A549 (cell line): ENCODE measurements around the gene RGS10. TPM values are rescaled to one million over a fixed set of nuclear protein-coding genes. Genes with fewer than 3 reads are reported as not detected.

ENCODE experiments used
- ATAC-seq, 2 experiments: fragments of 200-7000 bp in 1 of 2; fragments of >200 bp in 1 of 2; cut with Nextera tagmentation in 1 of 2; cut with Tn5 transposase in 1 of 2; 3 replicates each; pipeline versions ENCODE4 v1.8.0 to v1.9.1; 2018 to 2020; ENCODE audit warnings: mild to moderate bottlenecking in 1 of 2, moderate library complexity in 1 of 2
- CTCF ChIA-PET: fragments of 300-600 bp; sonication (Branson Sonifier 250); formaldehyde crosslinking; extraction: SDS; loops from one replicate; lab custom pipeline; 2021; ENCODE audit warnings: antibody characterized with exemption, inconsistent platforms; lab: Yijun Ruan, JAX
- POLR2A ChIA-PET: fragments of 350-600 bp; formaldehyde crosslinking; extraction: SDS; loops from one replicate; lab custom pipeline; 2021; ENCODE audit warnings: antibody characterized with exemption, inconsistent platforms; lab: Yijun Ruan, JAX
- DNase-seq, 2 experiments: peaks; one replicate each; pipeline versions ENCODE4 v3.0.0 to v3.0.0-alpha.2; 2011 to 2016; ENCODE audit warnings: low read depth in 1 of 2, low spot score in 1 of 2
- FAIRE-seq: peaks from 2 replicates; lab custom pipeline; 2011; peaks lifted over from hg19 to GRCh38; lab: Jason Lieb, UNC
- H3K27ac ChIP-seq, 2 experiments: fragments of >200 bp; sonication (Bioruptor Twin); formaldehyde crosslinking; 3 replicates each; pipeline ENCODE4 v1.5.1; 2016 to 2017
- H3K4me1 ChIP-seq: fragments of >200 bp; sonication (Bioruptor Twin); formaldehyde crosslinking; 3 replicates; pipeline ENCODE4 v1.6.1; 2016
- H3K4me2 ChIP-seq: fragments of >200 bp; sonication (Bioruptor Twin); formaldehyde crosslinking; 3 replicates; pipeline ENCODE4 v1.6.1; 2016
- H3K4me3 ChIP-seq: fragments of >200 bp; sonication (Bioruptor Twin); formaldehyde crosslinking; 3 replicates; pipeline ENCODE4 v1.5.1; 2016
- H3K9me3 ChIP-seq: fragments of >200 bp; sonication (Bioruptor Twin); formaldehyde crosslinking; 3 replicates; pipeline ENCODE4 v1.6.1; 2016
- BHLHE40 ChIP-seq: IDR thresholded peaks from 2 replicates; pipeline ENCODE4 v1.6.1; 2012; ENCODE audit warnings: low read depth, low read length, inconsistent platforms
- EHF ChIP-seq: fragments of 250-450 bp; sonication (Bioruptor Pico); IDR thresholded peaks from 2 replicates; pipeline ENCODE4 v1.5.0; 2020; ENCODE audit warnings: mild to moderate bottlenecking
- EHMT2 ChIP-seq: fragments of 200-600 bp; sonication (generic); IDR thresholded peaks from 2 replicates; pipeline ENCODE4 v1.6.1; 2016; ENCODE audit warnings: antibody characterized with exemption, low read depth, mild to moderate bottlenecking, moderate library complexity
- FOSB ChIP-seq: fragments of 250-450 bp; sonication (Bioruptor Pico); IDR thresholded peaks from 2 replicates; pipeline ENCODE4 v1.5.0; 2020; ENCODE audit warnings: mild to moderate bottlenecking, moderate library complexity
- FOSL2 ChIP-seq, 2 experiments: fragments of 450-650 bp in 1 of 2; fragments of >200 bp in 1 of 2; sonication (Bioruptor Twin) in 1 of 2; formaldehyde crosslinking; IDR thresholded peaks; 2 replicates each; pipeline versions ENCODE4 v1.5.0 to v1.6.1; 2016 to 2020; ENCODE audit warnings: mild to moderate bottlenecking in 1 of 2, moderate library complexity in 1 of 2
- FOXS1 ChIP-seq: fragments of 250-450 bp; sonication (Bioruptor Pico); IDR thresholded peaks from 2 replicates; pipeline ENCODE4 v1.5.0; 2020; ENCODE audit warnings: mild to moderate bottlenecking, moderate library complexity
- HDAC2 ChIP-seq: fragments of 200-600 bp; sonication (generic); IDR thresholded peaks from 2 replicates; pipeline ENCODE4 v1.6.1; 2016
- HEYL ChIP-seq: fragments of 250-450 bp; sonication (Bioruptor Pico); IDR thresholded peaks from 2 replicates; pipeline ENCODE4 v1.8.0; 2021; ENCODE audit warnings: mild to moderate bottlenecking, moderate library complexity
- HOXB5 ChIP-seq: fragments of 250-450 bp; sonication (Bioruptor Pico); IDR thresholded peaks from 2 replicates; pipeline ENCODE4 v1.5.0; 2020; ENCODE audit warnings: mild to moderate bottlenecking, moderate library complexity
- JUN ChIP-seq, 2 experiments: fragments of >200 bp; sonication (Bioruptor Twin); formaldehyde crosslinking; IDR thresholded peaks; 2 replicates in 1 of 2; 3 replicates in 1 of 2; pipeline ENCODE4 v1.6.1; 2016 to 2017
- JUNB ChIP-seq: fragments of >200 bp; sonication (Bioruptor Twin); formaldehyde crosslinking; IDR thresholded peaks from 2 replicates; pipeline ENCODE4 v1.6.1; 2016
- KDM5A ChIP-seq: fragments of 200-600 bp; sonication (generic); IDR thresholded peaks from 2 replicates; pipeline ENCODE4 v1.6.1; 2016; ENCODE audit warnings: antibody characterized with exemption, mild to moderate bottlenecking
- MAFK ChIP-seq: fragments of 450-650 bp; IDR thresholded peaks from 2 replicates; pipeline ENCODE4 v1.6.1; 2014; ENCODE audit not compliant: partially characterized antibody
- MAZ ChIP-seq: fragments of 150-350 bp; IDR thresholded peaks from 2 replicates; pipeline ENCODE4 v1.6.1; 2014; ENCODE audit warnings: antibody characterized with exemption, low read depth, low read length, borderline replicate concordance
- NR3C1 ChIP-seq: fragments of >200 bp; sonication (Bioruptor Twin); formaldehyde crosslinking; IDR thresholded peaks from 3 replicates; pipeline ENCODE4 v1.6.1; 2017
- POLR2A ChIP-seq: IDR thresholded peaks from 2 replicates; pipeline ENCODE4 v1.6.1; 2012; ENCODE audit warnings: mild to moderate bottlenecking, low read length
- POLR2AphosphoS2 ChIP-seq: conservative IDR thresholded peaks from 2 replicates; pipeline ENCODE4 v1.6.1; 2012; ENCODE audit warnings: low read length, improper control_type of control experiment, inconsistent platforms
- RCOR1 ChIP-seq: fragments of 150-350 bp; IDR thresholded peaks from 2 replicates; pipeline ENCODE4 v1.6.1; 2014; ENCODE audit warnings: antibody characterized with exemption, low read length, low read depth
- ZFP36 ChIP-seq: fragments of 450-650 bp; IDR thresholded peaks from 2 replicates; pipeline ENCODE4 v1.6.1; 2014; ENCODE audit warnings: borderline replicate concordance; ENCODE audit not compliant: partially characterized antibody
- WGBS: methylation state at CpG from one replicate; pipeline ENCODE4 v1.1.6; 2017; ENCODE audit errors: missing lambda C conversion rate; 5-methylcytosine and 5-hydroxymethylcytosine counted together
- polyA plus RNA-seq, 4 experiments: library from polyadenylated mRNA; depleted of rRNA in 3 of 4; stranded (reverse); fragments of >200 nt; fragmentation: RNase III in 1 of 4; extraction: RNeasy Plus Mini Kit Qiagen cat#74134 plus additional on column Dnase treatment in 1 of 4; gene quantifications; 2 replicates in 3 of 4; 3 replicates in 1 of 4; pipeline ENCODE4 v1.2.3, GENCODE V29; 2011 to 2017
- TF ChIP-seq, protein P1 (sequence below): fragments of 250-450 bp; sonication (Bioruptor Pico); IDR thresholded peaks from 2 replicates; pipeline ENCODE4 v1.5.0; 2021; ENCODE audit warnings: mild to moderate bottlenecking, moderate library complexity, borderline replicate concordance
- TF ChIP-seq, protein P2 (sequence below): fragments of >200 bp; sonication (Bioruptor Twin); formaldehyde crosslinking; IDR thresholded peaks from 3 replicates; pipeline ENCODE4 v1.6.1; 2016
- TF ChIP-seq, protein P3 (sequence below): fragments of >200 bp; sonication (Bioruptor Twin); formaldehyde crosslinking; IDR thresholded peaks from 3 replicates; pipeline ENCODE4 v1.5.1; 2016

The RGS10 gene
- polyA plus RNA-seq, 2 of the 4 experiments (the other 2 are of a cell fraction), result 39.7 to 46.4 TPM

DNA sequence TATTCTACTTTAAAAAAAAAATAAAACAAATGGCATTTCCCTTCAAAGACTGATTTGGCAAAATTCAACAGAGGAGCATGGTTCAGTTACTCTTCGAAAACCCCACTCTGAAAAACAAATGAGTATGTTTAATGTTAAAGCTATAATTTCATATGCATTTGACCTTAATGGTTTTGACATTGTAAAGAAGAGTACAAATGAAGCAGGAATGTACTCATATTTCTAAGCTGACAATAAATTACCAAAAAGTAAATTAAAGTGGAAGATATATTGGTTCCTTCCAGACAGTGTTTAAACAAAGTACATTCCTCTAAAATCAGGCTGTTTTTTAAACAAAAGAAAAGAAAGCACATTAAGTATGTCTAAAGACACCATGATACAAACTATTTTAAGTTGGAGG, 16.4 kb downstream of the RGS10 start:
- FAIRE-seq, result no peak
- Histone ChIP-seq H3K27ac (no peak overlapping the region), H3K4me3 (no peak overlapping the region), H3K4me2 (no peak overlapping the region), H3K4me1 (peaks cover 7% of the 10 kb centered on the region), H3K9me3 (no peaks in the 10 kb centered on the region)
- no peak for ATAC-seq
- TF ChIP-seq EHF (CRISPR knock-in tag) (no peak), POLR2A (no peak), BHLHE40 (no peak), POLR2AphosphoS2 (no peak), NR3C1 (no peak), JUN (IDR thresholded peaks at IDR 0.05) (no peak), KDM5A (no peak), HEYL (CRISPR knock-in tag) (no peak), MAFK (no peak), FOSB (CRISPR knock-in tag) (no peak), ZFP36 (no peak), RCOR1 (no peak)
- TF ChIP-seq, protein P1, sequence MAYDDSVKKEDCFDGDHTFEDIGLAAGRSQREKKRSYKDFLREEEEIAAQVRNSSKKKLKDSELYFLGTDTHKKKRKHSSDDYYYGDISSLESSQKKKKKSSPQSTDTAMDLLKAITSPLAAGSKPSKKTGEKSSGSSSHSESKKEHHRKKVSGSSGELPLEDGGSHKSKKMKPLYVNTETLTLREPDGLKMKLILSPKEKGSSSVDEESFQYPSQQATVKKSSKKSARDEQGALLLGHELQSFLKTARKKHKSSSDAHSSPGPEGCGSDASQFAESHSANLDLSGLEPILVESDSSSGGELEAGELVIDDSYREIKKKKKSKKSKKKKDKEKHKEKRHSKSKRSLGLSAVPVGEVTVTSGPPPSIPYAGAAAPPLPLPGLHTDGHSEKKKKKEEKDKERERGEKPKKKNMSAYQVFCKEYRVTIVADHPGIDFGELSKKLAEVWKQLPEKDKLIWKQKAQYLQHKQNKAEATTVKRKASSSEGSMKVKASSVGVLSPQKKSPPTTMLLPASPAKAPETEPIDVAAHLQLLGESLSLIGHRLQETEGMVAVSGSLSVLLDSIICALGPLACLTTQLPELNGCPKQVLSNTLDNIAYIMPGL (CRISPR knock-in tag), result no peak
- 88% methylated on average over 1 of the region's 1 CpG for WGBS
- DNase-seq, result no peak
- ChIA-PET CTCF (interaction anchor here (0.8 to 3.5 kb wide), 4 partner anchors 17 to 327 kb away, joined by 3 to 17 read pairs (median 8); partner anchors contain the start of genes GRK5 and RGS10), POLR2A (interaction anchor here (1.0 kb wide), 1 partner anchor 16 kb away, joined by 5 read pairs; the partner anchor contains the start of gene RGS10)

DNA sequence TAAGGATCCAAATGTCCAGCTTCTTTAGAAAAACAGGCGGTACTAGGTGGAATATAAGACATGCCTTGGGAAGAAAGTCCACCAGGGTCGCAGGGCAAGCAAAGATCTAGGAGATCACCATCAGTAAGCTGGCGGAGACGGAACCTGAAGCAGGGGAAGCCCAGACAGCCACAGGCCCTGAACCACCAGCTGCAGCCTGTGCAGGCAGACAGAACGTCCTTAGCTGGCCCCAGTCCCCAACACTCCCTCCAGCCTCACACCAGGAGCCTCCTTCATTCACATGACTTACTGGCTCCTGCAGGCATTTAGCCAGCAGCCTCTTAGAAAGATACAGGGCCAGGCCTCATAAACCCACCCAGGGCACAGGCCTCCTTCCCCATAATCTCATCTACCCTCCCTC, 17.4 kb downstream of the RGS10 start:
- ATAC-seq, result no peak
- TF ChIP-seq JUNB (no peak), FOXS1 (no peak), RCOR1 (no peak), FOSL2 (IDR thresholded peaks at IDR 0.05) (no peak), FOSL2 (CRISPR knock-in tag; IDR thresholded peaks at IDR 0.05) (no peak), EHMT2 (no peak), MAZ (no peak), HOXB5 (CRISPR knock-in tag) (no peak), HEYL (CRISPR knock-in tag) (no peak), HDAC2 (no peak)
- TF ChIP-seq, protein P2, sequence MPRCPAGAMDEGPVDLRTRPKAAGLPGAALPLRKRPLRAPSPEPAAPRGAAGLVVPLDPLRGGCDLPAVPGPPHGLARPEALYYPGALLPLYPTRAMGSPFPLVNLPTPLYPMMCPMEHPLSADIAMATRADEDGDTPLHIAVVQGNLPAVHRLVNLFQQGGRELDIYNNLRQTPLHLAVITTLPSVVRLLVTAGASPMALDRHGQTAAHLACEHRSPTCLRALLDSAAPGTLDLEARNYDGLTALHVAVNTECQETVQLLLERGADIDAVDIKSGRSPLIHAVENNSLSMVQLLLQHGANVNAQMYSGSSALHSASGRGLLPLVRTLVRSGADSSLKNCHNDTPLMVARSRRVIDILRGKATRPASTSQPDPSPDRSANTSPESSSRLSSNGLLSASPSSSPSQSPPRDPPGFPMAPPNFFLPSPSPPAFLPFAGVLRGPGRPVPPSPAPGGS, result no peak
- TF ChIP-seq, protein P3, sequence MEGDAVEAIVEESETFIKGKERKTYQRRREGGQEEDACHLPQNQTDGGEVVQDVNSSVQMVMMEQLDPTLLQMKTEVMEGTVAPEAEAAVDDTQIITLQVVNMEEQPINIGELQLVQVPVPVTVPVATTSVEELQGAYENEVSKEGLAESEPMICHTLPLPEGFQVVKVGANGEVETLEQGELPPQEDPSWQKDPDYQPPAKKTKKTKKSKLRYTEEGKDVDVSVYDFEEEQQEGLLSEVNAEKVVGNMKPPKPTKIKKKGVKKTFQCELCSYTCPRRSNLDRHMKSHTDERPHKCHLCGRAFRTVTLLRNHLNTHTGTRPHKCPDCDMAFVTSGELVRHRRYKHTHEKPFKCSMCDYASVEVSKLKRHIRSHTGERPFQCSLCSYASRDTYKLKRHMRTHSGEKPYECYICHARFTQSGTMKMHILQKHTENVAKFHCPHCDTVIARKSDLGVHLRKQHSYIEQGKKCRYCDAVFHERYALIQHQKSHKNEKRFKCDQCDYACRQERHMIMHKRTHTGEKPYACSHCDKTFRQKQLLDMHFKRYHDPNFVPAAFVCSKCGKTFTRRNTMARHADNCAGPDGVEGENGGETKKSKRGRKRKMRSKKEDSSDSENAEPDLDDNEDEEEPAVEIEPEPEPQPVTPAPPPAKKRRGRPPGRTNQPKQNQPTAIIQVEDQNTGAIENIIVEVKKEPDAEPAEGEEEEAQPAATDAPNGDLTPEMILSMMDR, result no peak
- ChIA-PET CTCF (interaction anchor here (2.4 to 3.5 kb wide), 2 partner anchors 18 to 318 kb away, joined by 11 to 17 read pairs; partner anchors contain the start of genes GRK5 and RGS10), POLR2A (no interaction called here)
- no peak overlapping the region for H3K4me3 ChIP-seq
- no peak overlapping the region for H3K4me2 ChIP-seq
- H3K4me1 ChIP-seq, result peaks cover 7% of the 10 kb centered on the region
- no peak for FAIRE-seq
- DNase-seq, result no peak
- WGBS, result 91% methylated on average over 5 of the region's 5 CpGs
- no peak overlapping the region for H3K27ac ChIP-seq
- no peaks in the 10 kb centered on the region for H3K9me3 ChIP-seq
